ACC112 (cell line): ENCODE measurements around the gene CITED2.

Experiments
- H2AFZ ChIP-seq: fragments of 200-600 bp; sonication (generic); one replicate; pipeline ENCODE4 v1.6.0; 2017; ENCODE audit warnings: antibody characterized with exemption, low read length; ENCODE audit not compliant: unreplicated experiment
- H3K27ac ChIP-seq: fragments of 200-600 bp; sonication (generic); 2 replicates; pipeline ENCODE4 v1.5.1; 2014; ENCODE audit warnings: low read depth, mild to moderate bottlenecking, antibody characterized with exemption, low read length, moderate library complexity
- H3K27me3 ChIP-seq: fragments of 200-600 bp; sonication (generic); 2 replicates; pipeline ENCODE4 v1.6.1; 2014; ENCODE audit warnings: mild to moderate bottlenecking, antibody characterized with exemption, low read length, moderate library complexity, mixed read lengths; ENCODE audit not compliant: insufficient read depth
- H3K36me3 ChIP-seq: fragments of 200-600 bp; sonication (generic); 2 replicates; pipeline ENCODE4 v1.6.1; 2016; ENCODE audit warnings: mild to moderate bottlenecking, antibody characterized with exemption, low read length, moderate library complexity, mixed read lengths; ENCODE audit not compliant: insufficient read depth
- H3K4me1 ChIP-seq: fragments of 200-600 bp; sonication (generic); one replicate; pipeline ENCODE4 v1.6.1; 2016; ENCODE audit warnings: low read length, mixed read lengths; ENCODE audit not compliant: insufficient read depth, unreplicated experiment, control insufficient read depth
- H3K4me3 ChIP-seq: fragments of 200-600 bp; sonication (generic); 2 replicates; pipeline ENCODE4 v1.5.1; 2014; ENCODE audit warnings: mild to moderate bottlenecking, low read depth, low read length
- H3K79me2 ChIP-seq: fragments of 200-600 bp; sonication (generic); one replicate; pipeline ENCODE4 v1.6.0; 2016; ENCODE audit warnings: low read length; ENCODE audit not compliant: control insufficient read depth, unreplicated experiment, insufficient read depth

CITED2 gene

GRCh38 chr6:139344186-139344963 is 30.1 kb downstream of the CITED2 start:
- Histone ChIP-seq H3K4me3 (no peak overlapping the region), H3K79me2 (no peaks in the 10 kb centered on the region), H2AFZ (no peak overlapping the region), H3K27me3 (no peaks in the 10 kb centered on the region), H3K36me3 (no peaks in the 10 kb centered on the region), H3K4me1 (no peaks in the 10 kb centered on the region), H3K27ac (no peak overlapping the region)

- Histone ChIP-seq H3K27ac (no peak overlapping the region), H3K36me3 (no peaks in the 10 kb centered on the region), H3K4me3 (no peak overlapping the region), H3K27me3 (no peaks in the 10 kb centered on the region), H2AFZ (no peak overlapping the region), H3K4me1 (no peaks in the 10 kb centered on the region), H3K79me2 (no peaks in the 10 kb centered on the region)
These were observed 31.2 kb downstream of the CITED2 start for GRCh38 chr6:139343052-139343750.

GRCh38 chr6:139341060-139341459 is 33.4 kb downstream of the CITED2 start:
- no peak overlapping the region for H2AFZ ChIP-seq
- H3K4me1 ChIP-seq = no peaks in the 10 kb centered on the region
- H3K36me3 ChIP-seq = no peaks in the 10 kb centered on the region
- H3K79me2 ChIP-seq = no peaks in the 10 kb centered on the region
- no peak overlapping the region for H3K27ac ChIP-seq
- no peaks in the 10 kb centered on the region for H3K27me3 ChIP-seq
- H3K4me3 ChIP-seq = no peak overlapping the region

GRCh38 chr6:139338795-139339194 is 35.7 kb downstream of the CITED2 start:
- H3K4me3 ChIP-seq = no peak overlapping the region
- H2AFZ ChIP-seq = no peak overlapping the region
- H3K4me1 ChIP-seq = peaks cover 14% of the 10 kb centered on the region
- H3K27ac ChIP-seq = no peak overlapping the region
- H3K36me3 ChIP-seq = no peaks in the 10 kb centered on the region
- no peaks in the 10 kb centered on the region for H3K79me2 ChIP-seq
- no peaks in the 10 kb centered on the region for H3K27me3 ChIP-seq

- Histone ChIP-seq H2AFZ (no peak overlapping the region), H3K79me2 (no peaks in the 10 kb centered on the region), H3K27ac (no peak overlapping the region), H3K4me1 (peaks cover 17% of the 10 kb centered on the region), H3K27me3 (no peaks in the 10 kb centered on the region), H3K4me3 (no peak overlapping the region), H3K36me3 (no peaks in the 10 kb centered on the region)
These were observed 36.6 kb downstream of the CITED2 start for GRCh38 chr6:139337830-139338229.

- Histone ChIP-seq H3K79me2 (no peaks in the 10 kb centered on the region), H3K4me1 (peaks cover 17% of the 10 kb centered on the region), H3K27ac (no peak overlapping the region), H2AFZ (no peak overlapping the region), H3K4me3 (no peak overlapping the region), H3K27me3 (no peaks in the 10 kb centered on the region), H3K36me3 (no peaks in the 10 kb centered on the region)
These were observed 37.4 kb downstream of the CITED2 start for GRCh38 chr6:139337001-139337400.

GRCh38 chr6:139336488-139336887 is 38.0 kb downstream of the CITED2 start:
- Histone ChIP-seq H3K4me3 (no peak overlapping the region), H3K4me1 (peaks cover 17% of the 10 kb centered on the region), H3K79me2 (no peaks in the 10 kb centered on the region), H3K27ac (no peak overlapping the region), H2AFZ (no peak overlapping the region), H3K36me3 (no peaks in the 10 kb centered on the region), H3K27me3 (no peaks in the 10 kb centered on the region)

GRCh38 chr6:139335447-139336210 is 38.8 kb downstream of the CITED2 start:
- peak overlapping the region; percentile 77 for H2AFZ ChIP-seq
- no peaks in the 10 kb centered on the region for H3K27me3 ChIP-seq
- H3K4me3 ChIP-seq = no peak overlapping the region
- no peaks in the 10 kb centered on the region for H3K36me3 ChIP-seq
- H3K79me2 ChIP-seq = no peaks in the 10 kb centered on the region
- peak overlapping the region; percentile 88 for H3K27ac ChIP-seq
- peaks cover 17% of the 10 kb centered on the region for H3K4me1 ChIP-seq

- Histone ChIP-seq H3K4me1 (peaks cover 17% of the 10 kb centered on the region), H3K27me3 (no peaks in the 10 kb centered on the region), H3K27ac (peak overlapping the region; percentile 88), H2AFZ (peak overlapping the region; percentile 77), H3K36me3 (no peaks in the 10 kb centered on the region), H3K4me3 (peak overlapping the region; percentile 28; the same call in 1 of the 2 replicates), H3K79me2 (no peaks in the 10 kb centered on the region)
These were observed 39.5 kb downstream of the CITED2 start for GRCh38 chr6:139334806-139335446.

- Histone ChIP-seq H3K36me3 (no peaks in the 10 kb centered on the region), H3K27me3 (no peaks in the 10 kb centered on the region), H3K79me2 (no peaks in the 10 kb centered on the region), H2AFZ (no peak overlapping the region), H3K4me3 (no peak overlapping the region), H3K4me1 (peaks cover 17% of the 10 kb centered on the region), H3K27ac (no peak overlapping the region)
These were observed 43.5 kb downstream of the CITED2 start for GRCh38 chr6:139330826-139331500.
